BE2C (cell line): Measurements from ENCODE around the gene ERCC1.

ENCODE experiments used
- DNase-seq: peaks from one replicate; pipeline ENCODE4 v3.0.0-alpha.2; 2020
- H3K27me3 ChIP-seq: fragments of 250-450 bp; sonication (Bioruptor Pico); 2 replicates; pipeline ENCODE4 v1.5.1; 2020; ENCODE audit warnings: mild to moderate bottlenecking
- H3K36me3 ChIP-seq: fragments of 250-450 bp; sonication (Bioruptor Pico); 2 replicates; pipeline ENCODE4 v1.5.1; 2020; ENCODE audit warnings: mild to moderate bottlenecking
- H3K4me1 ChIP-seq: fragments of 250-450 bp; sonication (Bioruptor Pico); 2 replicates; pipeline ENCODE4 v1.5.1; 2020
- H3K4me3 ChIP-seq: 2 replicates; pipeline ENCODE4 v1.5.1; 2011; ENCODE audit warnings: low read depth, low read length
- H3K9me3 ChIP-seq: fragments of 250-450 bp; sonication (Bioruptor Pico); 2 replicates; pipeline ENCODE4 v1.5.1; 2020
- CTCF ChIP-seq: IDR thresholded peaks from 2 replicates; pipeline ENCODE4 v1.5.1; 2012; ENCODE audit warnings: mild to moderate bottlenecking, low read depth, low read length

Gene ERCC1

DNA sequence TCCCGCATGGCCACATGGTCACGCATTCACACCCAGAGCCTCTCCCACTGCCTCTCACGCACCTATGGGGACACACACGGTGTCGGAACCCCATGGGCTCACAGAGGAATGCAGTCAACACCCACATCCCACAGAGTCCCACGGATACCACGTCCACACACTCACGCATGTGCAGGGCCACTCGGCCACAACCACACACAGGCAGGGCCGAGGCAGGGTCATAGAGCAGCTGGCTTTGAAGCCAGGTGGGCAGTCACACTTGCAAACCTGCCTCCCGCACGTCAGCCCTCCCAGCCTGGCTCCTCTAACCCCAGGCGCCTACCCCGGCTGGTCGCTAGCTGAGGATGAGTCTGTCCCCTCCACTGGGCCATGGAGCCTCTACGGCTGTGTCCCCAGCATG is 61.4 kb downstream of the ERCC1 start:
- H3K4me1 ChIP-seq = no peaks in the 10 kb centered on the region
- DNase-seq = no peak
- no peaks in the 10 kb centered on the region for H3K27me3 ChIP-seq
- no peaks in the 10 kb centered on the region for H3K9me3 ChIP-seq
- peaks cover 10% of the 10 kb centered on the region for H3K36me3 ChIP-seq
- TF ChIP-seq CTCF = no peak
- H3K4me3 ChIP-seq = no peak overlapping the region

GRCh38 chr19:45361608-45362007 is 62.1 kb downstream of the ERCC1 start:
- Histone ChIP-seq H3K36me3 (peaks cover 10% of the 10 kb centered on the region), H3K4me3 (no peak overlapping the region), H3K4me1 (no peaks in the 10 kb centered on the region), H3K9me3 (no peaks in the 10 kb centered on the region; the same call in 1 of the 2 replicates), H3K27me3 (no peaks in the 10 kb centered on the region)
- DNase-seq = no peak
- TF ChIP-seq CTCF = no peak

- no peak for DNase-seq
- no peaks in the 10 kb centered on the region for H3K4me1 ChIP-seq
- TF ChIP-seq CTCF = no peak
- H3K9me3 ChIP-seq = no peaks in the 10 kb centered on the region; the same call in 1 of the 2 replicates
- H3K4me3 ChIP-seq = no peak overlapping the region
- peaks cover 17% of the 10 kb centered on the region for H3K36me3 ChIP-seq
- no peaks in the 10 kb centered on the region for H3K27me3 ChIP-seq
These were observed 65.4 kb downstream of the ERCC1 start for GRCh38 chr19:45358213-45358792.

DNA sequence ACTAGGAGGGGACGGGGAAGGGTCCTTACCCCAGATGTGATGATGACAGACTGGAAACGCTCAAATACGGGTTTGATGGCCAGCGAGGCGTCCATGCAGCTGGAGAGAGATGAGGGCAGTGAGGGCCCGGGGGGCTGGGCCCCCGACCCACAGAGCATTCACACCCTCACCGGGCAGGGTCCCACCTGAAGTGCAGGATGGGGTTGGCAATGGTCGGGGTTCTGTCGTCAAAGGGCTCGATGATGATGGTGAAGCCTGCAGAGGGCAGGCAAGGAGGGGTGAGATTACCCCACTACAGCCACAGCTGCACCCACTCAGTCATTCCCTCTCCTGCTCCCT is 66.3 kb downstream of the ERCC1 start:
- H3K36me3 ChIP-seq = peaks cover 16% of the 10 kb centered on the region

More for the DNA sequence above, 66.3 kb downstream of the ERCC1 start:
- Histone ChIP-seq H3K4me1 (no peaks in the 10 kb centered on the region), H3K4me3 (no peak overlapping the region), H3K27me3 (no peaks in the 10 kb centered on the region), H3K9me3 (no peaks in the 10 kb centered on the region; the same call in 1 of the 2 replicates)
- DNase-seq = no peak
- no peak for TF ChIP-seq CTCF
